ENCODE data around the gene CHTF18.
A peak's percentile ranks its signal among the peaks of the same experiment; 100 is the strongest.

CHTF18 gene

GRCh38 chr16:794853-795466 is 6.5 kb downstream of the CHTF18 start:
- DNase-seq, result no peak
- H4K5ac ChIP-seq (ENCODE audit: low read length), result no peak overlapping the region
- WGBS (ENCODE audit: extremely low coverage, insufficient coverage, low lambda C conversion rate), result no CpG with 5 or more reads among the region's 31 CpGs
- no peak overlapping the region for H3K27ac ChIP-seq (ENCODE audit: low read depth, low read length)
- H3K4me2 ChIP-seq (ENCODE audit: low read length), result no peak overlapping the region
- no peak overlapping the region for H2BK5ac ChIP-seq (ENCODE audit: low read length)
- no peak overlapping the region for H3K4ac ChIP-seq (ENCODE audit: low read depth, low read length)
- no peak overlapping the region for H3K4me3 ChIP-seq (ENCODE audit: low read length)
- H2BK15ac ChIP-seq (replicated peaks; ENCODE audit: low read depth), result no peak overlapping the region
- no peak overlapping the region for H3K56ac ChIP-seq (ENCODE audit: low read length)
- no peak overlapping the region for H3K9ac ChIP-seq (ENCODE audit: low read length)
- H3K27me3 ChIP-seq (ENCODE audit: insufficient read depth, low read length, poor library complexity), result no peaks in the 10 kb centered on the region
- no peak overlapping the region for H4K8ac ChIP-seq (ENCODE audit: low read depth, low read length)
- no peak overlapping the region for H3K18ac ChIP-seq (ENCODE audit: low read length)
- no peak overlapping the region for H2BK120ac ChIP-seq (ENCODE audit: low read depth, low read length)
- H3K36me3 ChIP-seq (ENCODE audit: control insufficient read depth, insufficient read depth, low read length), result peaks cover 9% of the 10 kb centered on the region
- H3K4me1 ChIP-seq (ENCODE audit: control insufficient read depth, low read depth, low read length), result no peaks in the 10 kb centered on the region
- H2AK5ac ChIP-seq (ENCODE audit: low read length), result no peak overlapping the region
- peaks cover 1% of the 10 kb centered on the region for H3K79me1 ChIP-seq (ENCODE audit: low read length)
- no peak overlapping the region for H3K23ac ChIP-seq (ENCODE audit: low read length)
- no peaks in the 10 kb centered on the region for H3K79me2 ChIP-seq (ENCODE audit: control insufficient read depth, insufficient read depth, low read length)

- Histone ChIP-seq H2AK5ac (ENCODE audit: low read length) (no peak overlapping the region), H3K9ac (ENCODE audit: low read length) (no peak overlapping the region), H3K4me2 (ENCODE audit: low read length) (no peak overlapping the region), H3K27me3 (ENCODE audit: insufficient read depth, low read length, poor library complexity) (no peaks in the 10 kb centered on the region), H2BK15ac (replicated peaks; ENCODE audit: low read depth) (no peak overlapping the region), H3K56ac (ENCODE audit: low read length) (no peak overlapping the region), H3K18ac (ENCODE audit: low read length) (no peak overlapping the region), H3K27ac (ENCODE audit: low read depth, low read length) (no peak overlapping the region), H4K8ac (ENCODE audit: low read depth, low read length) (no peak overlapping the region), H2BK5ac (ENCODE audit: low read length) (no peak overlapping the region), H3K79me1 (ENCODE audit: low read length) (no peaks in the 10 kb centered on the region), H3K4me3 (ENCODE audit: low read length) (no peak overlapping the region), H2BK120ac (ENCODE audit: low read depth, low read length) (no peak overlapping the region), H3K4me1 (ENCODE audit: control insufficient read depth, low read depth, low read length) (no peaks in the 10 kb centered on the region), H3K36me3 (ENCODE audit: control insufficient read depth, insufficient read depth, low read length) (peaks cover 7% of the 10 kb centered on the region), H3K23ac (ENCODE audit: low read length) (no peak overlapping the region), H4K5ac (ENCODE audit: low read length) (no peak overlapping the region), H3K79me2 (ENCODE audit: control insufficient read depth, insufficient read depth, low read length) (no peaks in the 10 kb centered on the region), H3K4ac (ENCODE audit: low read depth, low read length) (no peak overlapping the region)
- WGBS (ENCODE audit: extremely low coverage, insufficient coverage, low lambda C conversion rate), result no CpG with 5 or more reads among the region's 33 CpGs
- DNase-seq, result no peak
These were observed 7.3 kb downstream of the CHTF18 start for GRCh38 chr16:795580-796229.

- no peak overlapping the region for H3K4me2 ChIP-seq (ENCODE audit: low read length)
- H3K23ac ChIP-seq (ENCODE audit: low read length), result no peak overlapping the region
- no peak overlapping the region for H3K18ac ChIP-seq (ENCODE audit: low read length)
- H3K79me2 ChIP-seq (ENCODE audit: control insufficient read depth, insufficient read depth, low read length), result no peaks in the 10 kb centered on the region
- no peak overlapping the region for H3K9ac ChIP-seq (ENCODE audit: low read length)
- no peak overlapping the region for H3K4me3 ChIP-seq (ENCODE audit: low read length)
- H3K27ac ChIP-seq (ENCODE audit: low read depth, low read length), result no peak overlapping the region
- no peak overlapping the region for H4K8ac ChIP-seq (ENCODE audit: low read depth, low read length)
- no peak overlapping the region for H3K4ac ChIP-seq (ENCODE audit: low read depth, low read length)
- H2BK5ac ChIP-seq (ENCODE audit: low read length), result no peak overlapping the region
- H4K5ac ChIP-seq (ENCODE audit: low read length), result no peak overlapping the region
- no peak overlapping the region for H3K56ac ChIP-seq (ENCODE audit: low read length)
- no peak overlapping the region for H2BK15ac ChIP-seq (replicated peaks; ENCODE audit: low read depth)
- H2AK5ac ChIP-seq (ENCODE audit: low read length), result no peak overlapping the region
- no peaks in the 10 kb centered on the region for H3K4me1 ChIP-seq (ENCODE audit: control insufficient read depth, low read depth, low read length)
- WGBS (ENCODE audit: extremely low coverage, insufficient coverage, low lambda C conversion rate), result no CpG with 5 or more reads among the region's 38 CpGs
- no peak for DNase-seq
- peaks cover 5% of the 10 kb centered on the region for H3K36me3 ChIP-seq (ENCODE audit: control insufficient read depth, insufficient read depth, low read length)
- H3K27me3 ChIP-seq (ENCODE audit: insufficient read depth, low read length, poor library complexity), result no peaks in the 10 kb centered on the region
- H2BK120ac ChIP-seq (ENCODE audit: low read depth, low read length), result no peak overlapping the region
- H3K79me1 ChIP-seq (ENCODE audit: low read length), result no peaks in the 10 kb centered on the region
These were observed 8.1 kb downstream of the CHTF18 start for GRCh38 chr16:796296-797119.

GRCh38 chr16:797120-797420 is 8.7 kb downstream of the CHTF18 start:
- no peak overlapping the region for H2BK120ac ChIP-seq (ENCODE audit: low read depth, low read length)
- no peaks in the 10 kb centered on the region for H3K79me2 ChIP-seq (ENCODE audit: control insufficient read depth, insufficient read depth, low read length)
- H3K23ac ChIP-seq (ENCODE audit: low read length), result no peak overlapping the region
- DNase-seq, result peak; percentile 70
- no peaks in the 10 kb centered on the region for H3K4me1 ChIP-seq (ENCODE audit: control insufficient read depth, low read depth, low read length)
- H2BK5ac ChIP-seq (ENCODE audit: low read length), result no peak overlapping the region
- no peak overlapping the region for H2BK15ac ChIP-seq (replicated peaks; ENCODE audit: low read depth)
- H3K27ac ChIP-seq (ENCODE audit: low read depth, low read length), result no peak overlapping the region
- no peak overlapping the region for H3K56ac ChIP-seq (ENCODE audit: low read length)
- H4K8ac ChIP-seq (ENCODE audit: low read depth, low read length), result no peak overlapping the region
- no peak overlapping the region for H3K9ac ChIP-seq (ENCODE audit: low read length)
- no peak overlapping the region for H3K18ac ChIP-seq (ENCODE audit: low read length)
- no peaks in the 10 kb centered on the region for H3K27me3 ChIP-seq (ENCODE audit: insufficient read depth, low read length, poor library complexity)
- H2AK5ac ChIP-seq (ENCODE audit: low read length), result no peak overlapping the region
- peaks cover 5% of the 10 kb centered on the region for H3K36me3 ChIP-seq (ENCODE audit: control insufficient read depth, insufficient read depth, low read length)
- H3K79me1 ChIP-seq (ENCODE audit: low read length), result no peaks in the 10 kb centered on the region
- WGBS (ENCODE audit: extremely low coverage, insufficient coverage, low lambda C conversion rate), result no CpG with 5 or more reads among the region's 2 CpGs
- H3K4ac ChIP-seq (ENCODE audit: low read depth, low read length), result no peak overlapping the region
- H3K4me3 ChIP-seq (ENCODE audit: low read length), result no peak overlapping the region
- H3K4me2 ChIP-seq (ENCODE audit: low read length), result no peak overlapping the region
- no peak overlapping the region for H4K5ac ChIP-seq (ENCODE audit: low read length)

- no CpG with 5 or more reads among the region's 22 CpGs for WGBS (ENCODE audit: extremely low coverage, insufficient coverage, low lambda C conversion rate)
- H3K23ac ChIP-seq (ENCODE audit: low read length), result no peak overlapping the region
These were observed 9.3 kb downstream of the CHTF18 start for GRCh38 chr16:797686-798085.

More at GRCh38 chr16:797686-798085, 9.3 kb downstream of the CHTF18 start:
- DNase-seq, result no peak
- no peak overlapping the region for H4K5ac ChIP-seq (ENCODE audit: low read length)
- no peaks in the 10 kb centered on the region for H3K27me3 ChIP-seq (ENCODE audit: insufficient read depth, low read length, poor library complexity)
- H4K8ac ChIP-seq (ENCODE audit: low read depth, low read length), result no peak overlapping the region
- peaks cover 4% of the 10 kb centered on the region for H3K36me3 ChIP-seq (ENCODE audit: control insufficient read depth, insufficient read depth, low read length)
- no peak overlapping the region for H2BK15ac ChIP-seq (replicated peaks; ENCODE audit: low read depth)
- H3K79me2 ChIP-seq (ENCODE audit: control insufficient read depth, insufficient read depth, low read length), result no peaks in the 10 kb centered on the region
- no peak overlapping the region for H3K27ac ChIP-seq (ENCODE audit: low read depth, low read length)
- no peak overlapping the region for H3K4ac ChIP-seq (ENCODE audit: low read depth, low read length)
- no peak overlapping the region for H3K4me2 ChIP-seq (ENCODE audit: low read length)
- no peak overlapping the region for H3K4me3 ChIP-seq (ENCODE audit: low read length)
- H3K9ac ChIP-seq (ENCODE audit: low read length), result no peak overlapping the region
- no peak overlapping the region for H3K18ac ChIP-seq (ENCODE audit: low read length)
- no peak overlapping the region for H3K56ac ChIP-seq (ENCODE audit: low read length)
- H2BK5ac ChIP-seq (ENCODE audit: low read length), result no peak overlapping the region
- no peak overlapping the region for H2AK5ac ChIP-seq (ENCODE audit: low read length)
- H3K79me1 ChIP-seq (ENCODE audit: low read length), result no peaks in the 10 kb centered on the region
- H3K4me1 ChIP-seq (ENCODE audit: control insufficient read depth, low read depth, low read length), result no peaks in the 10 kb centered on the region
- H2BK120ac ChIP-seq (ENCODE audit: low read depth, low read length), result no peak overlapping the region

Data from mesendoderm (in vitro differentiated cells).